Measurements from ENCODE around the gene AIM2.

Gene AIM2

DNA sequence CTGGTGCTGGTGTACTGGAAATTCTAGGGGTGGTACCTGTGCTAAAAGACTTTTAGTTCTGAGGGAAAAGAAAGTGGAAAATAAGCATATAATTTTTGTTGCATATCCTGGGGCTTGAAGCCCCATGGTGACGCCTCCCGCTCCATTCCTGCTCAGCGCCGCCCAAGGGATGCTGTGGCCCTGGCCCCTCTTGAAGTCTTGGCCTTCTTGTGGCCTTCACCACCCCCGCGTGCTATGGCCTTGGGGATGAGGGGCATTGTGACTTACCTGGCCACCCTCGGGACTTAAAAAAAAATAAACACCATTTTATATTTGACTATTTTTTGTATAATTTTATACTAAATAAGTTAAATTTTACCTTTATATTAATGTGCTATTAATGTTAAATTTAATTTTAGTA is 51.5 kb downstream of the AIM2 start:
- DNase-seq (ENCODE audit: insufficient read length, low spot score) (no peak), FAIRE-seq (no peak)

DNA sequence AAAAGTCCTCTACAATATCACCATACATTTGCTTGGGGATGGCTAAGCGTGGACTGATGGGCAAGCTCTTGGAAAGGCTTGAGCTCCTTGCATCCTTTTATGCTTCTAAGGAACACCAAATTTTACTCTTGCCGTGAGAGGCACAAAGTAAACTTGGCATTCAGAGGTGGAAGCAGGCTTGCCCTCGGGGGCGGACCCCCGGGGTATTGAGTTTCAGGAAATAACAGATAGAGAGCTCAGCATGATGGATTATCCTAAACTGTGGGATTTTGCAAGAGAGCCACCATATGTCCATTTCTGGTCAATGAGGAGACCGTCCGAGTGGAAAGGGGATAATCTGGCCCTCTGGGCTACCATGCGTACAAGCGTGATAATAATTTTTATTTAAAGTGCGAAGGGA is 52.8 kb downstream of the AIM2 start:
- FAIRE-seq (no peak), DNase-seq (ENCODE audit: insufficient read length, low spot score) (no peak)

- DNase-seq (ENCODE audit: insufficient read length, low spot score) = peak; percentile 28
- FAIRE-seq = peak; percentile 100
Measured at GRCh38 chr1:159015440-159015909, 61.1 kb downstream of the AIM2 start.

- DNase-seq (ENCODE audit: insufficient read length, low spot score) (no peak), FAIRE-seq (no peak)
Measured at GRCh38 chr1:159014851-159015250, 61.7 kb downstream of the AIM2 start.

GRCh38 chr1:159014003-159014571 is 62.5 kb downstream of the AIM2 start:
- DNase-seq (ENCODE audit: insufficient read length, low spot score) (no peak), FAIRE-seq (peak; percentile 93)

GRCh38 chr1:159012495-159012894 is 64.1 kb downstream of the AIM2 start:
- DNase-seq (ENCODE audit: insufficient read length, low spot score) (no peak), FAIRE-seq (peak; percentile 95)

Data from GM19239 (cell line).